Endothelial cell of umbilical vein (primary cell): Measurements from ENCODE around the gene SLC37A1. TPM values are rescaled to one million over a fixed set of nuclear protein-coding genes. Genes with fewer than 3 reads are reported as not detected.

Source experiments
- BruUV-seq: library from RNA; stranded (reverse); fragments of 400-500 nt; replicated peaks from 2 replicates; lab custom pipeline; 2021; lab: Mats Ljungman, UMichigan
- CTCF ChIA-PET: fragments of 300-600, 350-600 bp; sonication (Branson Sonifier 250); formaldehyde crosslinking; loops from one replicate; lab custom pipeline; 2021; ENCODE audit warnings: antibody characterized with exemption, inconsistent platforms; lab: Charles Lee
- POLR2A ChIA-PET: fragments of 300-600, 350-600 bp; sonication (Branson Sonifier 250); formaldehyde crosslinking; loops from one replicate; lab custom pipeline; 2021; ENCODE audit warnings: antibody characterized with exemption, inconsistent platforms; lab: Charles Lee
- DNase-seq: peaks from one replicate; pipeline ENCODE4 v3.0.0-alpha.2; 2011; ENCODE audit warnings: low read depth, low spot score
- FAIRE-seq: peaks from 2 replicates; lab custom pipeline; 2011; peaks lifted over from hg19 to GRCh38; lab: Jason Lieb, UNC
- H2AFZ ChIP-seq: 2 replicates; pipeline ENCODE4 v1.6.0; 2012; ENCODE audit warnings: low read depth, low read length, control low read depth, inconsistent platforms
- H3K27ac ChIP-seq: 2 replicates; pipeline ENCODE4 v1.5.1; 2011; ENCODE audit warnings: low read depth, mild to moderate bottlenecking, control low read depth, low read length, moderate library complexity; ENCODE audit not compliant: insufficient read depth
- H3K27me3 ChIP-seq, 2 experiments: 2 replicates each; pipeline versions ENCODE4 v1.6.0 to v1.6.1; 2011; ENCODE audit warnings: low read length in 2 of 2, mixed read lengths in 1 of 2; ENCODE audit not compliant: control insufficient read depth in 2 of 2, insufficient read depth in 2 of 2
- H3K36me3 ChIP-seq, 2 experiments: 2 replicates in 1 of 2; 3 replicates in 1 of 2; pipeline ENCODE4 v1.5.1; 2011; ENCODE audit warnings: low read length in 2 of 2, mild to moderate bottlenecking in 1 of 2, moderate library complexity in 1 of 2; ENCODE audit not compliant: control insufficient read depth in 2 of 2, insufficient read depth in 2 of 2; ENCODE audit errors: extremely low read depth in 1 of 2
- H3K4me1 ChIP-seq: 3 replicates; pipeline ENCODE4 v1.5.1; 2011; ENCODE audit warnings: mild to moderate bottlenecking, low read length; ENCODE audit not compliant: control insufficient read depth, insufficient read depth; ENCODE audit errors: extremely low read depth
- H3K4me2 ChIP-seq: 2 replicates; pipeline ENCODE4 v1.6.1; 2011; ENCODE audit warnings: low read length, control low read depth, mixed read lengths; ENCODE audit not compliant: insufficient read depth
- H3K4me3 ChIP-seq, 3 experiments: fragments of 200-600 bp in 1 of 3; sonication (generic), shearing (Covaris generic) in 1 of 3; replicated peaks in 1 of 3; 2 replicates each; pipeline ENCODE4 v1.5.1; 2011 to 2016; ENCODE audit warnings: control low read depth in 3 of 3, low read length in 3 of 3, mild to moderate bottlenecking in 2 of 3, inconsistent platforms in 1 of 3, low read depth in 1 of 3, moderate library complexity in 1 of 3; ENCODE audit not compliant: insufficient read depth in 1 of 3
- H3K79me2 ChIP-seq: 2 replicates; pipeline ENCODE4 v1.6.0; 2012; ENCODE audit warnings: low read length, inconsistent platforms; ENCODE audit not compliant: control insufficient read depth, insufficient read depth
- H3K9ac ChIP-seq: replicated peaks from 2 replicates; pipeline ENCODE3; 2011; ENCODE audit warnings: low read length, control low read depth; ENCODE audit not compliant: insufficient read depth; ENCODE audit errors: extremely low read depth
- H3K9me1 ChIP-seq: replicated peaks from 3 replicates; pipeline ENCODE4 v1.6.0; 2011; ENCODE audit warnings: mild to moderate bottlenecking, low read length; ENCODE audit not compliant: control insufficient read depth, insufficient read depth; ENCODE audit errors: extremely low read depth
- H3K9me3 ChIP-seq: replicated peaks from 2 replicates; pipeline ENCODE4 v1.5.1; 2012; ENCODE audit warnings: low read length, inconsistent platforms; ENCODE audit not compliant: control insufficient read depth, insufficient read depth
- H4K20me1 ChIP-seq: replicated peaks from 2 replicates; pipeline ENCODE3; 2011; ENCODE audit warnings: mild to moderate bottlenecking, low read length; ENCODE audit not compliant: control insufficient read depth, insufficient read depth; ENCODE audit errors: extremely low read depth
- CTCF ChIP-seq, 2 donors: IDR thresholded peaks; 1 replicate in 1 of 2; 2 replicates in 1 of 2; pipeline ENCODE4 v1.5.1; 2011; ENCODE audit warnings: low read length in 2 of 2, mild to moderate bottlenecking in 2 of 2, moderate library complexity in 2 of 2, control low read depth in 1 of 2, inconsistent platforms in 1 of 2, low read depth in 1 of 2; ENCODE audit not compliant: insufficient read depth in 1 of 2; ENCODE audit errors: extremely low read depth in 1 of 2
- EZH2 ChIP-seq: IDR thresholded peaks from 2 replicates; pipeline ENCODE4 v1.6.1; 2012; ENCODE audit warnings: borderline replicate concordance, low read depth, mild to moderate bottlenecking, moderate library complexity, low read length, inconsistent platforms; ENCODE audit not compliant: severe bottlenecking
- FOS ChIP-seq: IDR thresholded peaks from 2 replicates; pipeline ENCODE4 v1.6.1; 2011; ENCODE audit warnings: mild to moderate bottlenecking, low read length, moderate library complexity, borderline replicate concordance; ENCODE audit not compliant: insufficient read depth
- GATA2 ChIP-seq: IDR thresholded peaks from 2 replicates; pipeline ENCODE4 v1.7.0; 2011; ENCODE audit warnings: low read depth, mild to moderate bottlenecking, moderate library complexity, mixed read lengths, low read length; ENCODE audit not compliant: insufficient read length, insufficient read depth
- JUN ChIP-seq: IDR thresholded peaks from 2 replicates; pipeline ENCODE4 v1.6.1; 2011; ENCODE audit warnings: borderline replicate concordance, low read depth; ENCODE audit not compliant: insufficient read length, insufficient read depth
- MAX ChIP-seq: IDR thresholded peaks from 2 replicates; pipeline ENCODE4 v1.6.1; 2011; ENCODE audit not compliant: insufficient read depth, insufficient read length
- MYC ChIP-seq: IDR thresholded peaks from one replicate; pipeline ENCODE4 v1.6.1; 2011; ENCODE audit warnings: mild to moderate bottlenecking, low read depth, low read length
- POLR2A ChIP-seq: IDR thresholded peaks from 2 replicates; pipeline ENCODE4 v1.6.1; 2012; ENCODE audit warnings: low read depth, mild to moderate bottlenecking, control low read depth, low read length
- POLR2AphosphoS5 ChIP-seq: IDR thresholded peaks from 2 replicates; pipeline ENCODE4 v1.6.1; 2012; ENCODE audit warnings: low read depth, mild to moderate bottlenecking, control low read depth, low read length, moderate library complexity; ENCODE audit not compliant: insufficient read depth
- dilution Hi-C: fragments of 300-500 bp; cut with MboI; formaldehyde crosslinking; loops from one replicate; pipeline ENCODE4 v1.15.0; 2019; ENCODE audit warnings: low sequenced_read_pairs; ENCODE audit not compliant: extremely low pct_ligation_motif_present
- intact Hi-C: fragments of 100-400 bp; cut with micrococcal nuclease; formaldehyde crosslinking; loops from one replicate; pipeline ENCODE4 v1.10.0; 2022
- polyA plus RNA-seq, 4 experiments: library from polyadenylated mRNA; depleted of rRNA in 3 of 4; stranded (reverse) in 3 of 4; unstranded in 1 of 4; fragments of >200 nt; gene quantifications; 2 replicates each; pipeline versions ENCODE4 v1.2.1 to v1.2.3, GENCODE V29; 2011 to 2012; ENCODE audit warnings: missing spikeins in 1 of 4
- total RNA-seq: library from RNA; stranded (reverse); gene quantifications from 2 replicates; pipeline ENCODE4 v1.2.3, GENCODE V29; 2021

The SLC37A1 gene
- total and polyA plus RNA-seq, 2 donors (not counting 3 experiments of a cell fraction or from before 2014, with no cell fraction given) = 4.7 to 7.6 TPM

GRCh38 chr21:42518215-42518614, 4.6 kb downstream of the SLC37A1 start:
- Histone ChIP-seq H2AFZ (no peak overlapping the region), H3K9ac (no peak overlapping the region), H3K79me2 (no peaks in the 10 kb centered on the region), H3K4me1 (peaks cover 4% of the 10 kb centered on the region), H3K36me3 (peaks cover 0 to 2% of the 10 kb centered on the region in 2 experiments), H4K20me1 (no peaks in the 10 kb centered on the region), H3K4me2 (no peak overlapping the region), H3K9me3 (no peaks in the 10 kb centered on the region), H3K27me3 (no peaks in the 10 kb centered on the region), H3K9me1 (no peaks in the 10 kb centered on the region), H3K27ac (no peak overlapping the region), H3K4me3 (no peak overlapping the region)
- BruUV-seq = no TSS peak
- dilution Hi-C loops (no loop called here), intact Hi-C loops (loop anchor here (1.0 kb wide), 1 partner anchor 45 kb away; no protein-coding TSS in a partner anchor)
- CTCF ChIA-PET = no interaction called here
- no peak for FAIRE-seq
- no peak for TF ChIP-seq POLR2AphosphoS5
- TF ChIP-seq JUN = no peak
- TF ChIP-seq GATA2 = no peak
- TF ChIP-seq MAX = no peak
- POLR2A ChIA-PET = no interaction called here
- DNase-seq = no peak

GRCh38 chr21:42518626-42519025, 5.0 kb downstream of the SLC37A1 start:
- FAIRE-seq = no peak
- Histone ChIP-seq H3K79me2 (no peaks in the 10 kb centered on the region), H3K36me3 (peaks cover 0 to 2% of the 10 kb centered on the region in 2 experiments), H2AFZ (no peak overlapping the region), H3K9ac (no peak overlapping the region), H3K4me2 (no peak overlapping the region), H3K9me1 (no peaks in the 10 kb centered on the region), H3K27ac (no peak overlapping the region), H3K4me1 (peaks cover 3% of the 10 kb centered on the region), H3K9me3 (no peaks in the 10 kb centered on the region), H3K27me3 (no peaks in the 10 kb centered on the region), H3K4me3 (no peak overlapping the region), H4K20me1 (no peaks in the 10 kb centered on the region)
- ChIA-PET POLR2A (no interaction called here), CTCF (no interaction called here)
- intact Hi-C loops (loop anchor here (1.0 kb wide), 1 partner anchor 45 kb away; no protein-coding TSS in a partner anchor), dilution Hi-C loops (no loop called here)
- DNase-seq = no peak
- no TSS peak for BruUV-seq
- TF ChIP-seq POLR2AphosphoS5 = no peak
- TF ChIP-seq MAX = no peak
- no peak for TF ChIP-seq MYC
- TF ChIP-seq POLR2A = no peak
- TF ChIP-seq GATA2 = no peak
- TF ChIP-seq CTCF (IDR thresholded peaks at IDR 0.05; ENCODE audit: extremely low read depth in 1 of 2, insufficient read depth in 1 of 2, low read depth in 1 of 2, low read length in 2 of 2) = no peak
- TF ChIP-seq EZH2 = no peak
- no peak for TF ChIP-seq FOS
- no peak for TF ChIP-seq JUN
